Measurements from ENCODE around the gene CDCP2.

GRCh38 chr1:54137534-54138061, 15.2 kb downstream of the CDCP2 start:
- TF ChIP-seq CTCF (IDR thresholded peaks at IDR 0.05; ENCODE audit: borderline replicate concordance, extremely low read depth, low read length, poor library complexity, severe bottlenecking) (no peak), EZH2 (IDR thresholded peaks at IDR 0.05; ENCODE audit: borderline replicate concordance, low read depth, low read length, severe bottlenecking) (no peak)
